Neuron (in vitro differentiated cells): ENCODE data around the gene DRAXIN.

Experiments
- H2AFZ ChIP-seq: one replicate; pipeline ENCODE4 v1.6.1; 2013; ENCODE audit warnings: low read depth, mild to moderate bottlenecking, inconsistent platforms, low read length, moderate library complexity
- H3K27me3 ChIP-seq: one replicate; pipeline ENCODE4 v1.6.1; 2013; ENCODE audit warnings: low read length; ENCODE audit not compliant: insufficient read depth
- H3K36me3 ChIP-seq: one replicate; pipeline ENCODE4 v1.6.1; 2013; ENCODE audit warnings: low read length; ENCODE audit not compliant: insufficient read depth
- H3K4me1 ChIP-seq: one replicate; pipeline ENCODE4 v1.6.1; 2013; ENCODE audit warnings: low read length; ENCODE audit not compliant: insufficient read depth
- H3K4me3 ChIP-seq: 2 replicates; pipeline ENCODE4 v1.5.1; 2013; ENCODE audit warnings: mild to moderate bottlenecking, low read length, moderate library complexity
- H3K9me3 ChIP-seq: one replicate; pipeline ENCODE4 v1.6.1; 2013; ENCODE audit warnings: low read length

The DRAXIN gene

DNA sequence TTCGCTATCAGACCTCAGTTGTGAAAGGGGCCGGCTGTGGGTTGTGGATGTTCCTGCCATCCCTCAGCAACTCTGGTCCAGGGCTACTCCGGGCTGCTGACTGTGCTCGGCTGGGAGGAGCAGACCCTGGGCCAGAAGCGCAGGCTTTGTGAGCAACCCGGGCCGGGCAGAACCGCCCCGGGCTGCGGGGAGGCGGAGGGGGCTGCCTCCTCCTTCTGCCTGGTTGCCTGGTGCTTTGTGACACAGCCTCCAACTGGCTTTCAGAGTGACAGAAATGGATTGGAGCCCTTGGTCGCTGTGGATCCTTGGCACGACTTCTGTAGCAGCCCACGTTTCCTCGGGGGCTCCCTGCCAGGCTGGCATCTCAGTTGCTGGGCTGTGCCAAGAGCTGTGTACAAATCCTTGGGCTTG, 10.0 kb downstream of the DRAXIN start:
- Histone ChIP-seq H3K4me3 (no peak overlapping the region), H3K9me3 (no peaks in the 10 kb centered on the region), H3K4me1 (peaks cover 53% of the 10 kb centered on the region), H2AFZ (no peak overlapping the region), H3K27me3 (no peaks in the 10 kb centered on the region), H3K36me3 (peaks cover 9% of the 10 kb centered on the region)

DNA sequence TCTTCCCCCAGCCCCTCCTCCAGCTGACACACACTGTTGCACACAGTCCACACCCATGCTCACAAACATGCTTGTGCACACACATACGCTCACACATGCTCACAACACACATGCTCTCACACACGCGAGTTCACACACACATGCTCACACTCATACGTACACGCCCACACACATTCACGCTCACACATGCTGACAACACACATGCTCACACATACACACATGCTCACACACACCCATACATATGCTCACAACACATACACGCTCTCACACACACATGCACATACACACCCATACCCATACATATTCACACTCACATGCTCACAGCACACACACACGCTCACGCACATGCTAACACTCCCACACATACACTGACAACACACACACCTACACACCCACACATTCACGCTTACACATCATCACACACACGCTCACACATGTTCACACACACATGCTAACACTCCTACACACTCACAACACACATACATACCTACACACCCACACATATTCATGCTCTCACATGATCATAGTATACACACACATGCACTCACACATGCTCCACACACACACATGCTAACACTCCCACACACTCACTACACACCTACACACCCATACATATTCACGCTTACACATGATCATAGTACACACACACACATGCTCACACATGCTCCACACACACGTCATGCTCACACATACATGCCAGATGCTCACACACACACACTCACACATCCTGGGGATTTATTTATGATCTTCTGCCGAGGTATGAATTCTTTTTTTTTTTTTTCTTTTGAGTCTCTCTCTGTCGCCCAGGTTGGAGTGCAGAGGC, 10.7 kb downstream of the DRAXIN start:
- no peaks in the 10 kb centered on the region for H3K27me3 ChIP-seq
- no peak overlapping the region for H3K4me3 ChIP-seq
- no peak overlapping the region for H2AFZ ChIP-seq
- peaks cover 53% of the 10 kb centered on the region for H3K4me1 ChIP-seq
- peaks cover 11% of the 10 kb centered on the region for H3K36me3 ChIP-seq
- no peaks in the 10 kb centered on the region for H3K9me3 ChIP-seq

DNA sequence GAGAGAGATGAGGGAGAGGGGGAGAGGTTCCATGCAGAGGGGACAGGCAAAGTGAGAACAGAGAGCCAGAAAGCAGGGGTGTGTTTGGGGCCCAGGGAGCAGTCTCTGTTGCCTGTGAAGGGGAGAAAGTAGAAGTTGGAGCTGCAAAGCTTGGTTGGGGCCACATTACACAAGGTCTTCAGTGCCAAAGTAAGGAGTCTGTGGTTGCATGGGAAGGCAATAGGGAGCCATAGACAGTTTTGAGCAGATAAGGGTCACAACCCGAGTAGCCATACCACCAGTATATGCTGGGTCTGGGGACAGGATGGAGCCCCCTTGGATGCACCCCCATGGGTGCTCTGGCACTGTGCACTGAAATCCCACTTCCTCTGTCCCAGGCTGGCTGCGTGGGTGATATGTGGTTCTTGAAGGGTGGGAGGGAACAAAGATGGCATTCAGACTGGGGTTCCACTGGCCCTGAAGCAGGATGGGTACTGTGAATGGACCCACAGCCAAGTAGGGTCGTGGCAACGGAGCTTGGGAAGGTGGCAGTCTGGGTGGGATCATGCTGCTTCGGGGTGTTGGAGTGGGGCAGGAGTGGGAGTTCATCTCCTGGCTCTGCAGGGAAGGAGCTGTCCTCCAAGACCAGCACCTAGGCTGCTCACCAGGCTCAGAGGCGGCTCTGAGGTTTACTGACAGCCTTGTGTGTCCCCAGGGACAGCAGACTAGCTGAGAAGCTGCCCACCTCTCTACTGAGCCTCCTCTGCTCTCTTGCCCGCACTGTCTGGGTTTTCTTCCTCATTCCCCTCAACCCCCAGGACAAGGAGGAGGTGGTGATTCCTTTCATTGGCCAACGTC, 12.1 kb downstream of the DRAXIN start:
- peaks cover 23% of the 10 kb centered on the region for H3K36me3 ChIP-seq
- no peaks in the 10 kb centered on the region for H3K9me3 ChIP-seq
- no peak overlapping the region for H2AFZ ChIP-seq
- no peak overlapping the region for H3K4me3 ChIP-seq
- H3K4me1 ChIP-seq, result peaks cover 53% of the 10 kb centered on the region
- H3K27me3 ChIP-seq, result no peaks in the 10 kb centered on the region

GRCh38 chr1:11704194-11704529, 12.7 kb downstream of the DRAXIN start:
- peaks cover 53% of the 10 kb centered on the region for H3K4me1 ChIP-seq
- H3K9me3 ChIP-seq, result no peaks in the 10 kb centered on the region
- no peaks in the 10 kb centered on the region for H3K27me3 ChIP-seq
- H3K36me3 ChIP-seq, result peaks cover 29% of the 10 kb centered on the region
- H3K4me3 ChIP-seq, result no peak overlapping the region
- H2AFZ ChIP-seq, result no peak overlapping the region

GRCh38 chr1:11704691-11705475, 13.4 kb downstream of the DRAXIN start:
- H3K27me3 ChIP-seq, result no peaks in the 10 kb centered on the region
- H3K4me1 ChIP-seq, result peaks cover 53% of the 10 kb centered on the region
- H3K36me3 ChIP-seq, result peaks cover 34% of the 10 kb centered on the region
- no peak overlapping the region for H2AFZ ChIP-seq
- H3K4me3 ChIP-seq, result no peak overlapping the region
- no peaks in the 10 kb centered on the region for H3K9me3 ChIP-seq

DNA sequence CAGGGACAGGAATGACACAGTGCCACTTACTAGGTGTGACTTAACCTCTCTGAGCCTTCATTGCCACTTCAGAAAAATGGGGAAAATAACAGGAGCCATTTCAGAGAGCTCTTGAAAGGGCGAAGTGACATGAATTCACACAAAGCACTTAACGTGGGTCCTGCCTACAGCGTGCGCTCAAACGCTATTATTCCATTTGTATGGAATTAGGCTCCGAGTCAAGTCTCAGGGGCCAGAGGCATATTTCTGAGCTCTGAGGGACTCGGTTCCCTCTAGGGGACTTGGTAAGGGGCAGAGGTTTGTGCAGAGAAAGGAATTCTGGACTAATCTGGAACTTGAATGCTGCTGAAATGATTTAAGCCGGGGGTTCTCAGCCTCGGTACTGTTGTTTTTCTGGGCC, 14.1 kb downstream of the DRAXIN start:
- Histone ChIP-seq H3K27me3 (no peaks in the 10 kb centered on the region), H3K9me3 (no peaks in the 10 kb centered on the region), H3K4me1 (peaks cover 52% of the 10 kb centered on the region), H3K36me3 (peaks cover 39% of the 10 kb centered on the region), H3K4me3 (no peak overlapping the region), H2AFZ (no peak overlapping the region)

DNA sequence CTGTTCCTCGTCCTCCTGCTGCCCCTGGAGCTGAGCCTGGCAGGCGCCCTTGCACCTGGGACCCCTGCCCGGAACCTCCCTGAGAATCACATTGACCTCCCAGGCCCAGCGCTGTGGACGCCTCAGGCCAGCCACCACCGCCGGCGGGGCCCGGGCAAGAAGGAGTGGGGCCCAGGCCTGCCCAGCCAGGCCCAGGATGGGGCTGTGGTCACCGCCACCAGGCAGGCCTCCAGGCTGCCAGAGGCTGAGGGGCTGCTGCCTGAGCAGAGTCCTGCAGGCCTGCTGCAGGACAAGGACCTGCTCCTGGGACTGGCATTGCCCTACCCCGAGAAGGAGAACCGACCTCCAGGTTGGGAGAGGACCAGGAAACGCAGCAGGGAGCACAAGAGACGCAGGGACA, 14.8 kb downstream of the DRAXIN start:
- no peak overlapping the region for H2AFZ ChIP-seq
- no peaks in the 10 kb centered on the region for H3K9me3 ChIP-seq
- H3K36me3 ChIP-seq, result peaks cover 42% of the 10 kb centered on the region
- H3K4me3 ChIP-seq, result no peak overlapping the region
- no peaks in the 10 kb centered on the region for H3K27me3 ChIP-seq
- peaks cover 45% of the 10 kb centered on the region for H3K4me1 ChIP-seq

GRCh38 chr1:11707621-11708276, 16.2 kb downstream of the DRAXIN start:
- no peaks in the 10 kb centered on the region for H3K9me3 ChIP-seq
- H3K27me3 ChIP-seq, result no peaks in the 10 kb centered on the region
- H2AFZ ChIP-seq, result no peak overlapping the region
- H3K36me3 ChIP-seq, result peaks cover 47% of the 10 kb centered on the region
- no peak overlapping the region for H3K4me3 ChIP-seq
- H3K4me1 ChIP-seq, result peaks cover 33% of the 10 kb centered on the region

DNA sequence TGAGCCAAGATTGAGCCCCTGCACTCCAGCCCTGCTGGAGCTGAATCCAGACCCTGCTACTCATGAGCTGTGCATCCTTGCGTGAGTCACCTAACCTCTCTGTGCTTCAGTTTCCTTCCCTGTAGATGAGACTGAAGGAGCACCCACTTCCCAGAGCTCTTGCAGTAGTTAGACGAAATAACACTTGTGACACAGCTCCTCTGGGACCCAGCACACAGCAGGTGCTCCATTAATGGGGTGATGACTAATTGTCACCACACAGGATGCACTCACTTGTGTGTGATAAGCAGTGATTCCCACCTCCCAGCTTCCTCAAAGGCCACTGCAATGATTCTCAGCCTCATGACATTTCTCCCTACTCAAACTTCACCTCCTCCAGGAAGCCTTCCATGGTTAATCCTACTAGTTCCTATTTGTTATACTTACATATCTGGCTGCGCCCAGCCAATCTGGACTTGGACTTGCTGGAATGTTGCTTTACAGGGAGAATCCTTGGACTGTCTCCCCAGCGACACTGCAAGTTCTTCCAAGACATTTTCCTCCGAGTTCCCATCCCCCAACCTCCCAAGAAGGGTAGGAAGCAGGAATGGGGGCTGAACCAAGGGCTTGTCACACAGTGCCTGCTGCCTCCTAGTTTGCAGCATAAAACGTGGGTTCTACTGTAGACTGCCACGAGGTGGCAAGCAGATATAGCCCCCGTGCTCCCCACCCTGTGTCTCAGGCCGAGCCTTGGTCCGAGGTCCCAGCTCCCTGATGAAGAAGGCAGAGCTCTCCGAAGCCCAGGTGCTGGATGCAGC, 17.2 kb downstream of the DRAXIN start:
- Histone ChIP-seq H3K9me3 (no peaks in the 10 kb centered on the region), H3K4me1 (peaks cover 23% of the 10 kb centered on the region), H3K36me3 (peaks cover 53% of the 10 kb centered on the region), H3K4me3 (no peak overlapping the region), H3K27me3 (no peaks in the 10 kb centered on the region), H2AFZ (no peak overlapping the region)

DNA sequence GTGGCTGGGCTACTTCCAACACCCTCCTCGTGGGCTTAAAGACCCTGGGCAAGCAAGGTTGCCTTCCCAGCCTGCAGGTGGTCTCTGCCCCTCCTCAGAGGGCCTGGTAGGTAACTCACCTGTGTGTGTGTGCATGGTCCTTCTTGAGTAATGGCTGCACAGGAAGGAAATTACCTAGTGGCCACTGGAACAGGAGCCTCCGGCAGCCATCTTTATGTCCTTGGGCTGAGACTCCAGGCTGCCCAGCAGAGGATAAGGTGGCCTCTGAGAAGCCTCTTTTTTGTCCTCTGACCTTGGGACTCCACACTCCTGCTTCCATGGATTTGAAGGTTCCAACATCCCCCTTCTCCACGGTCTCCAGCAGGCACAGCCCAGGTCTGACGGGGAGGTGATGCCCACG, 20.0 kb downstream of the DRAXIN start:
- no peaks in the 10 kb centered on the region for H3K27me3 ChIP-seq
- H3K36me3 ChIP-seq, result peaks cover 75% of the 10 kb centered on the region
- H3K4me3 ChIP-seq, result no peak overlapping the region
- H3K4me1 ChIP-seq, result no peaks in the 10 kb centered on the region
- H2AFZ ChIP-seq, result no peak overlapping the region
- no peaks in the 10 kb centered on the region for H3K9me3 ChIP-seq

- Histone ChIP-seq H3K36me3 (peaks cover 76% of the 10 kb centered on the region), H2AFZ (no peak overlapping the region), H3K4me1 (no peaks in the 10 kb centered on the region), H3K9me3 (no peaks in the 10 kb centered on the region), H3K4me3 (no peak overlapping the region), H3K27me3 (no peaks in the 10 kb centered on the region)
These were observed 20.8 kb downstream of the DRAXIN start for GRCh38 chr1:11712285-11712684.

- no peaks in the 10 kb centered on the region for H3K9me3 ChIP-seq
- no peaks in the 10 kb centered on the region for H3K4me1 ChIP-seq
- no peak overlapping the region for H3K4me3 ChIP-seq
- H3K36me3 ChIP-seq, result peaks cover 68% of the 10 kb centered on the region
- no peak overlapping the region for H2AFZ ChIP-seq
- H3K27me3 ChIP-seq, result no peaks in the 10 kb centered on the region
These were observed 21.6 kb downstream of the DRAXIN start for GRCh38 chr1:11713095-11713494.
